ENCODE measurements around the gene COX6B1.
"Not testable (repeated sequence)": the region's sequence is repeated elsewhere in the genome, so short reads cannot be mapped to it uniquely, and the experiment has no call there.

COX6B1 gene

GRCh38 chr19:35636651-35637050 lies 11.5 kb upstream of the COX6B1 start:
- DNase-seq, result no peak

GRCh38 chr19:35637165-35637564 lies 11.0 kb upstream of the COX6B1 start:
- no peak for DNase-seq

GRCh38 chr19:35639321-35639639 lies 8.8 kb upstream of the COX6B1 start:
- DNase-seq, result no peak

GRCh38 chr19:35639863-35640262 lies 8.3 kb upstream of the COX6B1 start:
- DNase-seq, result no peak

- DNase-seq, result no peak
These were observed 6.5 kb upstream of the COX6B1 start, which contains the start of gene ETV2 for GRCh38 chr19:35641515-35642151. TSS of gene ETV2 (plus strand) at chr19:35641745. CDS start at chr19:35642461, 716 bp downstream.

GRCh38 chr19:35642312-35642711 lies 5.8 kb upstream of the COX6B1 start:
- no peak for DNase-seq

- no peak for DNase-seq
These were observed 5.3 kb upstream of the COX6B1 start for GRCh38 chr19:35642798-35643254.

- DNase-seq, result peak; percentile 17
These were observed 4.6 kb upstream of the COX6B1 start for GRCh38 chr19:35643255-35644205.

- peak; percentile 93 for DNase-seq
These were observed 3.7 kb upstream of the COX6B1 start for GRCh38 chr19:35644206-35644986.

- DNase-seq, result peak; percentile 19
These were observed 3.0 kb upstream of the COX6B1 start for GRCh38 chr19:35644987-35645679.

GRCh38 chr19:35645680-35646511 lies 2.2 kb upstream of the COX6B1 start:
- DNase-seq, result no peak

- DNase-seq, result no peak
These were observed 2.5 kb downstream of the COX6B1 start for GRCh38 chr19:35650581-35650980.

- not testable (repeated sequence) for DNase-seq
These were observed 6.7 kb downstream of the COX6B1 start for GRCh38 chr19:35654828-35655227.

GRCh38 chr19:35655600-35655999 lies 7.5 kb downstream of the COX6B1 start:
- DNase-seq, result no peak

- DNase-seq, result no peak
These were observed 8.6 kb downstream of the COX6B1 start for GRCh38 chr19:35656700-35657099.

- no peak for DNase-seq
These were observed 10.0 kb downstream of the COX6B1 start for GRCh38 chr19:35657904-35658700.

GRCh38 chr19:35661995-35662340 lies 13.8 kb downstream of the COX6B1 start:
- no peak for DNase-seq

- no peak for DNase-seq
These were observed 15.9 kb downstream of the COX6B1 start for GRCh38 chr19:35663981-35664380.

GRCh38 chr19:35665157-35665556 lies 17.0 kb downstream of the COX6B1 start:
- DNase-seq, result no peak

GRCh38 chr19:35665604-35666003 lies 17.5 kb downstream of the COX6B1 start:
- no peak for DNase-seq
